ENCODE measurements around the gene SPPL2B.

SPPL2B gene

DNA sequence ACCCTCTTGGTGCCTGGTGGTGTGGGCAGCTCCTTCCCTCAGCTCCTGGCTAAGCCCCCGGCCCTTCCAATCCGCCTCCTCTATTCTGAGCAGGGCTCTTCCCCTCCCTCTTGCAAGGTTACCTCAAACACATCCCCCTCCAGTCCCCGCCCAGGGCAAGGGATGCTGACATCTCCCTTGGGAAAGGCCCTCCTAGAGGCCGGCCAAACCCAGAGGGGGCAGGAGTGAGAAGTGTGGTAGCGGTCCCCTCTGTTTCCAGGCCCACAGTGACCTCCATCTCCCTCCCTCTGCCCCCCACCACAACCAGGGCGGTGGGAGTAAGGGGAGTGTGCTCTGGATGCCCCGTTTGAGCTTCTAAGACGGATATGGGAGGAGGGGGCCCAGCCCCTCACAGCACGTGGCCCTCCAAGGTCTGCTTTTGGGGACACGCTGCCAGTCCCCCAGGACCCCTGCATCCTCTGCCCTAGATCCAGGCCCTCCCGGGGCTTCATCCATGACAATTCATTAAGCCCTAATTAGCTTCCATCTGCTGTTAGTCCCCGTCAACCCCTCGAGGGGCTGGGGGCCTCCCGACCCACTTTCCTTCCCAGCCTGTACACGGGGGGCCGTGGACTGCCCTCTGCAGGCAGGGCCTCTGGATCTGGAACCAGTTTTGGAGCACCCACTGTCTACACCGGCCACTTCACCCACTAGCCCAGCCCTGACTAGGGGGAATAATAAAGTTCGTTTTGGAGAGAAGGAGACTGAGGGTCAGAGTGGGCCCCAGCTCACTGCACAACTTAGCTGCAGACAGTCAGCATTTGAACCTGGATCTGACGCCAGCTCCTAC is 22.8 kb upstream of the SPPL2B start:
- Histone ChIP-seq H3K4me3 (ENCODE audit: low read length) (no peak overlapping the region), H3K27me3 (replicated peaks; ENCODE audit: control insufficient read depth, insufficient read depth, low read length) (peaks cover 31% of the 10 kb centered on the region), H3K4me1 (ENCODE audit: control insufficient read depth, insufficient read depth, low read length) (peaks cover 8% of the 10 kb centered on the region), H3K36me3 (ENCODE audit: control insufficient read depth, insufficient read depth, low read length, severe bottlenecking) (no peaks in the 10 kb centered on the region), H3K9me3 (ENCODE audit: control insufficient read depth, low read length) (no peaks in the 10 kb centered on the region), H3K9ac (ENCODE audit: low read length) (no peak overlapping the region)
- DNase-seq (ENCODE audit: low read depth) = no peak

DNA sequence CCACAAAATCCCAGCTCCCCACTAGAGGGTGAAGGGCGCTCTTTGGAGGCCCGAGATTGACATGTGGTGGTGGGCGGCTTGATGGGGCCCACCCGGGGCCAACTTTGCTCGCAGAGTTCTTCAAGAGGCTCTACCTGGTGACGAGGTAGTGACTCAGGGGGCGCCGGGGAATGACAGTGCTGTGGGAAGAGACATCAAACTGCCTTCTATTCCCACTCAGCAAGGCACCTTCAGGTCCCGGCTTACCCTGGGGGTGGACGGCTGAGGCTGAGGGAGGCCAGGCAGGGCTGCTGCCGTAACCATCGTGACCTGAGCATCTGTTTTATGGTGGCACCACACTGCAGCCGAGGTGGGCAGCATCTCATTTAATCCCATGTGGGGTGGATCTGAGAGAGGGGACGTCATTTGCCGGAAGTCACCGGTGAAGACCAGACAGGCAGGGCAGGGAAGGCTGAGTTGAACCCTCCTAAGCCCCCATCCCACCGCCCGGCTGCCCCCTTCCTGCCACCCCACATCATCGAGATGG is 22.1 kb upstream of the SPPL2B start:
- Histone ChIP-seq H3K9ac (ENCODE audit: low read length) (no peak overlapping the region), H3K4me3 (ENCODE audit: low read length) (no peak overlapping the region), H3K36me3 (ENCODE audit: control insufficient read depth, insufficient read depth, low read length, severe bottlenecking) (no peaks in the 10 kb centered on the region), H3K27me3 (replicated peaks; ENCODE audit: control insufficient read depth, insufficient read depth, low read length) (peaks cover 27% of the 10 kb centered on the region), H3K4me1 (ENCODE audit: control insufficient read depth, insufficient read depth, low read length) (peaks cover 8% of the 10 kb centered on the region), H3K9me3 (ENCODE audit: control insufficient read depth, low read length) (no peaks in the 10 kb centered on the region)
- no peak for DNase-seq (ENCODE audit: low read depth)

DNA sequence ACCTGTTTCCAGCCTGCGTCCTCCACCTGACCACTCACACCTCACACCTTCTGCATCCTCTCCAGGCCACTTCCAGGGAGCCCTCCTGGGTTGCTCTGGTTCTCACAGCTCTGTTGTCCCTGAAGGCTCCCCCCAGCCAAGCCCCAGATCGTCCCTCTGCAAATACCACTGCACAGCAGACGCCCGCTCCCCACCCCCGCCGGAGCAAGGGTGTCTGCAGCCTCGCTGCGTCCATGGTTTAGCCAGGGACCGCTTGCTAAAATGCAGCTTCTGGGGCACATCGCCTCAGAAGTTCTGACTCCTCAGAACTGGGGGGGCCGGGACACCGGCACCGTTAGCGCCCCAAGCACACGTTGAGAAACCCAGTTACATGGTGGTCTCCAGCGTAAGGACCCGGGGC is 21.5 kb upstream of the SPPL2B start:
- no peak overlapping the region for H3K4me3 ChIP-seq (ENCODE audit: low read length)
- DNase-seq (ENCODE audit: low read depth) = no peak
- H3K27me3 ChIP-seq (replicated peaks; ENCODE audit: control insufficient read depth, insufficient read depth, low read length) = peaks cover 27% of the 10 kb centered on the region
- peaks cover 8% of the 10 kb centered on the region for H3K4me1 ChIP-seq (ENCODE audit: control insufficient read depth, insufficient read depth, low read length)
- no peaks in the 10 kb centered on the region for H3K36me3 ChIP-seq (ENCODE audit: control insufficient read depth, insufficient read depth, low read length, severe bottlenecking)
- no peaks in the 10 kb centered on the region for H3K9me3 ChIP-seq (ENCODE audit: control insufficient read depth, low read length)
- no peak overlapping the region for H3K9ac ChIP-seq (ENCODE audit: low read length)

DNA sequence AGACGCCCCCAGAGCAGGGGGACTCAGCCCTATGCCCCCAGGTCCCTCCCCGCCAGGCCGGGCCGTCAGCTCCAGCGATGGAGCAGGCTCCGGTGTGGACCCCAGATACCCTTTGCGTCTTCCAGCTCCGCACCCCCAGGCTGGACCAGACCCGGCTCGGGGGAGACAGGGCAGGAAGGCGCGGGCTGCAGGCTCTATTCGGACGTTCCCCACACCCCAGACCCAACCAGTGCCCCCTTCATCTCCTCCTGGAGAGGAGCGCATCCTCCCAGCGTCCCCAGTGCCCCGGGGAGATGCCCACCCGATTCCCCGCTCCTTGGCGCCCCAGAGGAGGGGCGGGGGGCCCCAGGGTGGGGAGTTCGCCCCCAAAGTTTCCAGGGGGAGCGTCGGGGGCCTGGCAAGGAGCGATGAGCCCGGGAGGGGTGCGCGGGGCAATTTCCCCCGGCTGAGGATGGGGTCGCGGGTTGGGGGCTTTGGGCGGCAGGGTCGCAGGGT is 20.9 kb upstream of the SPPL2B start:
- Histone ChIP-seq H3K27me3 (replicated peaks; ENCODE audit: control insufficient read depth, insufficient read depth, low read length) (peaks cover 25% of the 10 kb centered on the region), H3K36me3 (ENCODE audit: control insufficient read depth, insufficient read depth, low read length, severe bottlenecking) (no peaks in the 10 kb centered on the region), H3K4me3 (ENCODE audit: low read length) (no peak overlapping the region), H3K9me3 (ENCODE audit: control insufficient read depth, low read length) (no peaks in the 10 kb centered on the region), H3K4me1 (ENCODE audit: control insufficient read depth, insufficient read depth, low read length) (peaks cover 4% of the 10 kb centered on the region), H3K9ac (ENCODE audit: low read length) (no peak overlapping the region)
- DNase-seq (ENCODE audit: low read depth) = no peak

DNA sequence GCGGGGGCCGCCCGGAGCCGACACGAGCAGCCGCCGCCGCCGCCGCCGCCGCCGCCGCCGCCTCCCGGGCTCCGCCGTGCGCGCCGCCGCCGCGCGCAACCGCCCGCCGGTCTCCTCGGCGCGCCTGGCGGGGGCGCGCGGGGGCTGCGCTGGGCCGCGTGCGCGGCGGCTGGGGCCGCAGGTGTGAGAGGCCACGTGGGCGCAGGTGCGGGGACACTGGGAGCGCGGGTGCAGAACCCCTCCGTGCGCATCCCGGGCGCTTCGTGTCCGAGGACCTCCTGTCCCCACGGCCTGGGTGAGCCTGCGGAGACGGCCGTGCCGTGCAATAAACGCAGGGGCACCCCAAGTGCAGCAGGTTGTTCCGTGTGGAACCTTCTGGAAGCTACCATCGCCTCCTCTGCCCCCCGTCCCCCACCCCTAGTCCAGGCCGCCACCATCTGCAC is 20.3 kb upstream of the SPPL2B start, which contains the start of gene LINGO3:
Gene LINGO3, minus strand, starts transcription at position 41 of the 443 bp plus-strand sequence. CDS start 16,378 bp downstream, outside the sequence.
- Histone ChIP-seq H3K4me1 (ENCODE audit: control insufficient read depth, insufficient read depth, low read length) (peaks cover 4% of the 10 kb centered on the region), H3K27me3 (replicated peaks; ENCODE audit: control insufficient read depth, insufficient read depth, low read length) (peaks cover 25% of the 10 kb centered on the region), H3K4me3 (ENCODE audit: low read length) (peak within 1 kb of the TSS; percentile 37), H3K36me3 (ENCODE audit: control insufficient read depth, insufficient read depth, low read length, severe bottlenecking) (no peaks in the 10 kb centered on the region), H3K9me3 (ENCODE audit: control insufficient read depth, low read length) (no peaks in the 10 kb centered on the region), H3K9ac (ENCODE audit: low read length) (no peak within 1 kb of the TSS)
- DNase-seq (ENCODE audit: low read depth) = peak; percentile 26

DNA sequence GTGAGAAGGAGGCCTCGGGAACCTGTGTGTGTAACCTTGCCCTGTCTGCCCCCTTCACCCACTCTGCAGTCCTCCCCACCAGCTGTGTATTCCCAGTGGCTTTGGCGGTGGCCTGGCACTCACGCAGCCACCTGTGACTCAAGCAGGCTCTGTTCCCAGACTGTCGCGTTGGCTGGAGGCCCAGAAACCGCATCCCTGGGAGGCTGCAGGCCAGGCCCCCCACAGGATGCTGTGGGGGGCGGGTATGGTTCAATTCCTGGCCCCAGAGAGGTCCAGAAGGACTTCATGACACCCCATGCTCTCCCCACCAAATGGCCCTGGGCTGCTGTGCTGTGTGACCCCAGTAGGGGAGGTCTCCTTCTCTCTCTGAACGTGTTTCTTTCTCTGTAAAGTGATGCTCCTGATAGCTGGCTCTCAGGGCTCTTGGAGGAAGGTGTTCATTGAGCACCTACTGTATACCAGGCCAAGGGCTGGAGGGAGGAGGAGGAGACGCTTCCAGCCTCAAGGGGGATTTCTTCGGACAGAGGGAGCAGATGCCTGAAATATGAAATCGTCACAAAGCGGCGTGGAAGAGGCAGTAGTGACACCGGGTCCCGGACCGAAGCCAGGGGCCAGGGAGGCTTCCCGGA is 18.6 kb upstream of the SPPL2B start:
- no peak overlapping the region for H3K9ac ChIP-seq (ENCODE audit: low read length)
- H3K27me3 ChIP-seq (replicated peaks; ENCODE audit: control insufficient read depth, insufficient read depth, low read length) = peaks cover 21% of the 10 kb centered on the region
- peaks cover 4% of the 10 kb centered on the region for H3K4me1 ChIP-seq (ENCODE audit: control insufficient read depth, insufficient read depth, low read length)
- H3K36me3 ChIP-seq (ENCODE audit: control insufficient read depth, insufficient read depth, low read length, severe bottlenecking) = no peaks in the 10 kb centered on the region
- H3K4me3 ChIP-seq (ENCODE audit: low read length) = no peak overlapping the region
- DNase-seq (ENCODE audit: low read depth) = peak; percentile 31
- H3K9me3 ChIP-seq (ENCODE audit: control insufficient read depth, low read length) = peaks cover 2% of the 10 kb centered on the region

DNA sequence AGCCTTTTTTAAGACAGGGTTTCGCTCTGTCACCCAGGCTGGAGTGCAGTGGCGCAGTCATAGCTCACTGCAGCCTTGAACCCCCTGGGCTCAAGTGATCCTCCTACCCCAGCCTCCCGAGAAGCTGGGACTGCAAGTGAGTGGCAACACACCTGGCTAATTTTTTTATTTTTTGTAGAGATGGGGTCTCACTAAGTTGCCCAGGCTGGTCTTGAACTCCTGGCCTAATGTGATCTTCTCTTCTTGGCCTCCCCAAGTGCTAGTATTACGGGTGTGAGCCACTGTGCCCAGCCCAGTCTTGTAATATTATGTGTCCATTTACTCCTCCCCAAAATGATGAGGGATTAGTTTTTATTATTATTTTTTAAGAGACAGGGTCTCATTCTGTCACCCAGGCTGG is 17.4 kb upstream of the SPPL2B start:
- no peak overlapping the region for H3K4me3 ChIP-seq (ENCODE audit: low read length)
- H3K4me1 ChIP-seq (ENCODE audit: control insufficient read depth, insufficient read depth, low read length) = peaks cover 4% of the 10 kb centered on the region
- DNase-seq (ENCODE audit: low read depth) = no peak
- H3K9ac ChIP-seq (ENCODE audit: low read length) = no peak overlapping the region
- H3K9me3 ChIP-seq (ENCODE audit: control insufficient read depth, low read length) = peaks cover 8% of the 10 kb centered on the region
- H3K27me3 ChIP-seq (replicated peaks; ENCODE audit: control insufficient read depth, insufficient read depth, low read length) = peaks cover 18% of the 10 kb centered on the region
- H3K36me3 ChIP-seq (ENCODE audit: control insufficient read depth, insufficient read depth, low read length, severe bottlenecking) = no peaks in the 10 kb centered on the region

DNA sequence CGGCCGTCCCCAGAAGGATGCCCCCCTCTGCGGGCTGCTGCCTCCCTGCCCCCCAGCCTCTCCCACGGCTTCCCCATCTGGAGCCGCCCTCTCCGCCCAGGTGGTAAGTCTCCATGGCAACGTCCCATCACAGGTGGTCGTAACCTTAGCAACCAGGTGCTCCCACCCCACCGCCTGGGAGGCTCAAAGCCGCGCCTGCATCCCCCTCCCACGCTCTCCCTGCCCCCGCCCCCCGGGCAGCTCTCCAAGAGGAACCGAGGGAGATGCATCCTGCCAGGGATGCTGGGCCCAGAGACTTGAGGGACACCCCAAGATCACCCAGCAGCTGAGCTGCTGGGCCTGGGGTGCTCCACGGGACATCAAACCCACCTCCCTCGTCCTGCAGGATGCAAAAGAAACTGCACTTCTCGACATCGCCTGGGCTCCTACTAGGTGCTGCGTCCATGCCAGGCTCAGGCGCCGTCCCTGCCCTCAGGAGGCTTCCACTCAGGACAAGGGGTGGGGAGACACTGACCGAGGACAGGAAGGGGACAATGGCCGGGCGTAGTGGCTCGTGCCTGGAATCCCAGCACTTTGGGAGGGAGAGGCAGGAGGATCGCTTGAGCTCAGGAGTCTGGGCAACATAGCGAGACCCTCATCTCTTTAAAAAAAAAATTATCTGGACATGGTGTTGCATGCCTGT is 15.5 kb upstream of the SPPL2B start:
- H3K36me3 ChIP-seq (ENCODE audit: control insufficient read depth, insufficient read depth, low read length, severe bottlenecking) = no peaks in the 10 kb centered on the region
- no peak overlapping the region for H3K9ac ChIP-seq (ENCODE audit: low read length)
- H3K4me3 ChIP-seq (ENCODE audit: low read length) = no peak overlapping the region
- DNase-seq (ENCODE audit: low read depth) = no peak
- H3K4me1 ChIP-seq (ENCODE audit: control insufficient read depth, insufficient read depth, low read length) = peaks cover 4% of the 10 kb centered on the region
- H3K9me3 ChIP-seq (ENCODE audit: control insufficient read depth, low read length) = peaks cover 8% of the 10 kb centered on the region
- peaks cover 7% of the 10 kb centered on the region for H3K27me3 ChIP-seq (replicated peaks; ENCODE audit: control insufficient read depth, insufficient read depth, low read length)

DNA sequence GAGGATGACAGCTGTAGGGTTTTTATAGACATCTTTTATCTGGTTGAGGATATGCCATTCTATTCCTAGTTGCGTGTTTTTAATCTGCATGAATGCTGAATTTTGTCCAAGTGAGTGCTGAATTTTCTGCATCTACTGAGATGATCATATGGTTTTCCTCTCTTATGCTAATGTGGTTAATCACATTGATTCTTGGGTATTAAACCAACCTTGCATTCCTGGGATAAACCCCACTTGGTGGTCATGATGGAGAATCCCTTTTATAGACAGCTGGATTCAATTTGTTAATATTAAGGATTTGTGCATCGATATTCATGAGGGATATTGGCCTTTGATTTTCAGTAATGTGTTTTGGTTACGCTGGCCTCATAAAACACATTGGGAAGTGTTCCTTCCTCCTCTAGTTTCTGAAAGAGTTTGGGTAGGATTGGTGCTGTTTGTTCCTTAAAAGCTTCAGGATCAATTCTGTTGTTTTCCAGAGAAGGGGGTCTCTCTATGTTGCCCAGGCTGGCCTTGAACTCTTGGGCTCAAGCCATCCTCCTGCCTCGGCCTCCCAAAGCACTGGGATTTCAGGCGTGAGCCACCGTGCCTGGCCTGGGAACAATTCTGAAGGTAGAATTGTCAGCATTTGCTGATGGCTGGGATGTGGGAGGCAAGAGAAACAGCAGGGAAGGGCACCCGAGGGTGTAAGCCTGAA is 13.2 kb upstream of the SPPL2B start:
- Histone ChIP-seq H3K4me3 (ENCODE audit: low read length) (no peak overlapping the region), H3K4me1 (ENCODE audit: control insufficient read depth, insufficient read depth, low read length) (no peaks in the 10 kb centered on the region), H3K9me3 (ENCODE audit: control insufficient read depth, low read length) (peaks cover 8% of the 10 kb centered on the region), H3K9ac (ENCODE audit: low read length) (no peak overlapping the region), H3K27me3 (replicated peaks; ENCODE audit: control insufficient read depth, insufficient read depth, low read length) (peaks cover 5% of the 10 kb centered on the region), H3K36me3 (ENCODE audit: control insufficient read depth, insufficient read depth, low read length, severe bottlenecking) (no peaks in the 10 kb centered on the region)
- no peak for DNase-seq (ENCODE audit: low read depth)

DNA sequence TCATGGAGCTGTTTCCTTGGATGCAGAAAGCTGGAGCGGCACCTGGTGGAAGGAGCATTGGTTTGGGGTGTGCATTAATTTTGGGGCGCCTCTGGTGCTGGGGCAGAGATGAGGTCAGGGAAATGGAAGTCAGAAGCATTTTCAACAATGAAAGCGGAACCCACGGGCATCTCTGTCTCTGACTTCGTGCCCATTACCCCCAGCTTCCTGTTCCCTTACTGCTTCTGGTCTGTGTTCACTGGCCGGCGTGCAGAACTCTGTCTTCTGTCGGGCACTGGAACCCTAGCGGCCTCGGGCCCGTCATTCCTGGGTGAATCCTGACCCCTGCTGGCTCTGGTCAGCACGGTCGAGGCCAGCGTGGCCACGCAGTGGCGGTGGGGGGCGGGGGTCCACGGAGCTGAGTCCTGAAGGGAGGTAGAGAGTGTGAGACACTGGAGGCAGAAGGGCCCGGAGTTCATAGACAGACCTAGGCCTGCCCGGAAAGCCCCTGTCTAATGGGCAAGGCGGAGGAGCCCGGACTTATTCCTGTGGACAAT is 12.6 kb upstream of the SPPL2B start:
- no peak overlapping the region for H3K4me3 ChIP-seq (ENCODE audit: low read length)
- peaks cover 5% of the 10 kb centered on the region for H3K27me3 ChIP-seq (replicated peaks; ENCODE audit: control insufficient read depth, insufficient read depth, low read length)
- H3K36me3 ChIP-seq (ENCODE audit: control insufficient read depth, insufficient read depth, low read length, severe bottlenecking) = no peaks in the 10 kb centered on the region
- H3K9ac ChIP-seq (ENCODE audit: low read length) = no peak overlapping the region
- peak; percentile 73 for DNase-seq (ENCODE audit: low read depth)
- no peaks in the 10 kb centered on the region for H3K4me1 ChIP-seq (ENCODE audit: control insufficient read depth, insufficient read depth, low read length)
- H3K9me3 ChIP-seq (ENCODE audit: control insufficient read depth, low read length) = peaks cover 8% of the 10 kb centered on the region

Measured in adipocyte (in vitro differentiated cells).